Measurements from ENCODE around the gene GBE1. TPM values are rescaled to one million over a fixed set of nuclear protein-coding genes. Genes with fewer than 3 reads are reported as not detected.

Gene GBE1
- total RNA-seq, 1 experiment from 2014 or later, result 9.2 TPM

DNA sequence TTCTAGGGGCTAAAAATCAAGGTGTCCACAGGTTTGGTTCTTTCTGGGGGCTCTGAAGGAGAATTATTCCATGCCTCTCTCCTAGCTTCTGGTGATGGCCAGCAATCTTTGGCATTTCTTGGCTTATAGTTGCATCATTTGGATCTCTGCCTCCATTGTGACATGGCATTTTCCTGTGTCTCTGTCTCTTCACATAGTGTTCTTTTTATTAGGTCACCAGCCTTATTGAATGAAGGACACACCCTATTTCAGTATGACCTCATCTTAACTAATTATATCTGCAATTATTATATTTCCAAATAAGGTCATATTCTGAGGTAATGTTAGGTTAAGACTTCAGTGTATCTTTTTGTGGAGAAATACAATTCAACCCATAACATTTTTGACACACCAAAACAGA, 3.2 kb upstream of the GBE1 start:
- peaks cover 29% of the 10 kb centered on the region for H3K4me1 Mint-ChIP-seq
- ChIA-PET POLR2A (no interaction called here), CTCF (no interaction called here)
- no peak for ATAC-seq
- H3K9me3 Mint-ChIP-seq, result peaks cover 19% of the 10 kb centered on the region
- no peak for TF ChIP-seq ZNF121 (CRISPR knock-in tag; IDR thresholded peaks at IDR 0.05)
- no peak for TF ChIP-seq CTCF (IDR thresholded peaks at IDR 0.05)
- TF ChIP-seq TCF7 (CRISPR knock-in tag; IDR thresholded peaks at IDR 0.05; ENCODE audit: low read depth), result no peak
- TF ChIP-seq, protein P1, sequence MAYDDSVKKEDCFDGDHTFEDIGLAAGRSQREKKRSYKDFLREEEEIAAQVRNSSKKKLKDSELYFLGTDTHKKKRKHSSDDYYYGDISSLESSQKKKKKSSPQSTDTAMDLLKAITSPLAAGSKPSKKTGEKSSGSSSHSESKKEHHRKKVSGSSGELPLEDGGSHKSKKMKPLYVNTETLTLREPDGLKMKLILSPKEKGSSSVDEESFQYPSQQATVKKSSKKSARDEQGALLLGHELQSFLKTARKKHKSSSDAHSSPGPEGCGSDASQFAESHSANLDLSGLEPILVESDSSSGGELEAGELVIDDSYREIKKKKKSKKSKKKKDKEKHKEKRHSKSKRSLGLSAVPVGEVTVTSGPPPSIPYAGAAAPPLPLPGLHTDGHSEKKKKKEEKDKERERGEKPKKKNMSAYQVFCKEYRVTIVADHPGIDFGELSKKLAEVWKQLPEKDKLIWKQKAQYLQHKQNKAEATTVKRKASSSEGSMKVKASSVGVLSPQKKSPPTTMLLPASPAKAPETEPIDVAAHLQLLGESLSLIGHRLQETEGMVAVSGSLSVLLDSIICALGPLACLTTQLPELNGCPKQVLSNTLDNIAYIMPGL (CRISPR knock-in tag; IDR thresholded peaks at IDR 0.05), result no peak
- no peak for TF ChIP-seq IRF2 (CRISPR knock-in tag; IDR thresholded peaks at IDR 0.05; ENCODE audit: borderline replicate concordance, low read depth)
- TF ChIP-seq FOXP1 (CRISPR knock-in tag; IDR thresholded peaks at IDR 0.05; ENCODE audit: borderline replicate concordance), result no peak
- TF ChIP-seq JUN (CRISPR knock-in tag; IDR thresholded peaks at IDR 0.05), result no peak
- no peak for TF ChIP-seq TP53 (CRISPR knock-in tag; IDR thresholded peaks at IDR 0.05)
- no peak for TF ChIP-seq SMAD3 (CRISPR knock-in tag; IDR thresholded peaks at IDR 0.05; ENCODE audit: borderline replicate concordance)
- TF ChIP-seq, protein P2, sequence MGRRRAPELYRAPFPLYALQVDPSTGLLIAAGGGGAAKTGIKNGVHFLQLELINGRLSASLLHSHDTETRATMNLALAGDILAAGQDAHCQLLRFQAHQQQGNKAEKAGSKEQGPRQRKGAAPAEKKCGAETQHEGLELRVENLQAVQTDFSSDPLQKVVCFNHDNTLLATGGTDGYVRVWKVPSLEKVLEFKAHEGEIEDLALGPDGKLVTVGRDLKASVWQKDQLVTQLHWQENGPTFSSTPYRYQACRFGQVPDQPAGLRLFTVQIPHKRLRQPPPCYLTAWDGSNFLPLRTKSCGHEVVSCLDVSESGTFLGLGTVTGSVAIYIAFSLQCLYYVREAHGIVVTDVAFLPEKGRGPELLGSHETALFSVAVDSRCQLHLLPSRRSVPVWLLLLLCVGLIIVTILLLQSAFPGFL (CRISPR knock-in tag; IDR thresholded peaks at IDR 0.05; ENCODE audit: borderline replicate concordance), result no peak
- no peak for TF ChIP-seq OVOL2 (CRISPR knock-in tag; IDR thresholded peaks at IDR 0.05; ENCODE audit: borderline replicate concordance)
- TF ChIP-seq ZSCAN18 (CRISPR knock-in tag; IDR thresholded peaks at IDR 0.05), result no peak
- no peak for TF ChIP-seq FOXK1 (CRISPR knock-in tag; IDR thresholded peaks at IDR 0.05)
- TF ChIP-seq ZNF219 (CRISPR knock-in tag; IDR thresholded peaks at IDR 0.05; ENCODE audit: borderline replicate concordance), result no peak
- TF ChIP-seq SMAD4 (CRISPR knock-in tag; IDR thresholded peaks at IDR 0.05), result no peak
- TF ChIP-seq HMGA2 (CRISPR knock-in tag; IDR thresholded peaks at IDR 0.05), result no peak
- TF ChIP-seq ZNF281 (CRISPR knock-in tag; IDR thresholded peaks at IDR 0.05), result no peak
- TF ChIP-seq, protein P3, sequence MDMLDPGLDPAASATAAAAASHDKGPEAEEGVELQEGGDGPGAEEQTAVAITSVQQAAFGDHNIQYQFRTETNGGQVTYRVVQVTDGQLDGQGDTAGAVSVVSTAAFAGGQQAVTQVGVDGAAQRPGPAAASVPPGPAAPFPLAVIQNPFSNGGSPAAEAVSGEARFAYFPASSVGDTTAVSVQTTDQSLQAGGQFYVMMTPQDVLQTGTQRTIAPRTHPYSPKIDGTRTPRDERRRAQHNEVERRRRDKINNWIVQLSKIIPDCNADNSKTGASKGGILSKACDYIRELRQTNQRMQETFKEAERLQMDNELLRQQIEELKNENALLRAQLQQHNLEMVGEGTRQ (CRISPR knock-in tag; IDR thresholded peaks at IDR 0.05), result no peak
- TF ChIP-seq ZNF317 (CRISPR knock-in tag; IDR thresholded peaks at IDR 0.05; ENCODE audit: borderline replicate concordance, low read depth), result no peak
- no peak overlapping the region for H3K4me3 Mint-ChIP-seq
- peaks cover 4% of the 10 kb centered on the region for H3K36me3 Mint-ChIP-seq
- no peaks in the 10 kb centered on the region for H3K27me3 Mint-ChIP-seq (ENCODE audit: low read depth)
- DNase-seq (ENCODE audit: low spot score), result no peak
- H3K27ac Mint-ChIP-seq, result no peak overlapping the region
